Superior temporal gyrus (tissue), 1 donor: Measurements from ENCODE around the gene DIRAS1.

Experiments used
- DNase-seq: peaks from one replicate; pipeline ENCODE4 v3.0.0-alpha.2; 2016; ENCODE audit errors: extremely low spot score

DIRAS1 gene

DNA sequence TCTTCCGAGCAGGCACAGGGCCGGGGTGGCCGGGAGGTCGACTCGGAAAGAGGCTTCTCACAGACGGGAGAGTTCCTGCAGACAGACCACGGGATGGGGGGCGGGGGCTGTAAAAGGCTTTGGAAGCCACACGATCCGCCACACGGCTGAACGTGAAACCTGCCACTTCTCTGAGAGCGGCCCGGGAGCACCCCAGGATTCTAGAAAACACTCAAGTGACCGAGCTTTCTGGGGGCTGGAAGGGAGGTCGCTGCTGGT, 34.2 kb upstream of the DIRAS1 start:
- no peak for DNase-seq

DNA sequence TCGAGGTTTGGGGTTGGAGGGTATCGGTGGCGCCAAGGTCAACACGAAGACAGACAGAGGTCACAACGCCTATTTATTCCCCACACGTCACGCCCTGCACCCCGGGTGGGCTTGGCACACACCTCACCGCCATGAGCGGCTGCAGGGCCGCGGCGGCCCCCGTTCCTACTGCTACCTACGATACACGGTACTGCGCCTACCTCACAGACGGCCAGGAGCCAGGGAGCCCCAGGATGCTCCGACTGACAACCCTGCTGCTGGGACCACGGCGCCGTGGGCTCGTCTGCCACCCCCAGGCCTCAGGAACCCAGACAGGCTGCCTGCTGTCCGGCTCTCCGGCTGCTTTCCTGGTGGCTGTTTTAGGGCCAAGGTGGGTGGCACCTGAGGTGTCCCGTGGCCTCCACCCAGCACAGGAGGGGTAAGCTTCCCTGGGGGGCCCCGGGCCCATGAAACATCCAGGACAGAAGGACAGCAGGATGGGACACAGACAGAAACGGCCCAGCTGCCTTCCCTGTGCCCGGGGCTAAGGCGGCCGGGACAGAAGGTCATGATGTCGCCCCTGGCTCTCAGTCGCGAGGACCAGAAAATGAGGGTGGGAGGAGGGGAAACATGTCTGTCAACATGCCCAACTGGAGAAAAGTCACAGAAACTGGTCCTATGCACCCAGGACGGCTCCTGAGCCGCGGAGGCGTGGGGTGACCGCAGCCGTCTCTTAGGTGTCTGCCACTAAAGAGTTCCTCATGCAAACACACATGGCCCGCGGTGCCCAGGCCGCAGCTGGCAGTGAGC, 33.7 kb upstream of the DIRAS1 start:
- DNase-seq = no peak

DNA sequence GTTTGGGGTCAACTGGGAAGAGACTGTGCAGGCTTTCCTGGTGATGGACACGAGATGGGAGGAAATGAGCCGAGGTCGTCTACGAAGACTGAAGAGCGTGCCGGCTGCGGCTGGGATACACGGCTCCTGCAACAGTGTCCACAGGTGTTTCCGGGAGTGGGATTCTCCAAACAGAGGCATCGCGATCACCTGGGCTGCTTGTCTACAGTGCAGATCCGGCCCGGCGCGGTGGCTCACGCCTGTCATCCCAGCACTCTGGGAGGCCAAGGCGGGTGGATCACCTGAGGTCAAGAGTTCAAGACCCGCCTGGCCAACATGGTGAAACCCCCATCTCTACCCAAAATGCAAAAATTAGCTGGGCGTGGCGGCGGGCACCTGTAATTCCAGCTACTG, 30.3 kb upstream of the DIRAS1 start:
- no peak for DNase-seq

DNA sequence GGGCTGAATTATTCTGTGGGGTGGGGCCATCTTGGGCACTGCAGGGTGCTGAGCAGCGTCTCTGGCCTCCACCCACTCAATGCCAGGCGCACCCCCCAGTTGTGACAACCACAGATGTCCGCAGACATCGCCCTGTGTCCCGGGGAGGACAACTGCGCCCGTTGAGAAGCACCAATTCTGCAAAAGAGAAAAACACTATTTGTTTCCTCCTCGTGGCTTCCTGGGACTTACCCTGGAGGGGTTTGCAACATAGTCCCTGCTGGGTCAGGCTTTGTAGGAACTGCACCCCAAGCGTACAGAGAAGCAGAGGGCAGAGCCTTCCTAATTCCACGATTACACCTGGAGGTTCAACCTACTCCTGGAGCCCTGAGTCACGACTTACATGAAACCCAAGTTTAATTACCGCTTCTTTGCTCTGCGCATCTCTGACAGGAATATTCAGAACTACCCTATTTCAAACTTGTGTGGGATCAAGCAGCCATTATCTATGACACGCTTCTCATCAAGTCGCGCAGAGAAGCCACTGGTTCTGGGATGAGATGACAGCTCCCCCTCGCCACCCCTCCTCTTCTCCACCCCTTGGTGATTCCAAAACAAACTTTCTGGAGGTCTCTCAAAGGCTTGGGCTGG, 29.8 kb upstream of the DIRAS1 start:
- DNase-seq = no peak

GRCh38 chr19:2747349-2747748, 26.2 kb upstream of the DIRAS1 start:
- no peak for DNase-seq

DNA sequence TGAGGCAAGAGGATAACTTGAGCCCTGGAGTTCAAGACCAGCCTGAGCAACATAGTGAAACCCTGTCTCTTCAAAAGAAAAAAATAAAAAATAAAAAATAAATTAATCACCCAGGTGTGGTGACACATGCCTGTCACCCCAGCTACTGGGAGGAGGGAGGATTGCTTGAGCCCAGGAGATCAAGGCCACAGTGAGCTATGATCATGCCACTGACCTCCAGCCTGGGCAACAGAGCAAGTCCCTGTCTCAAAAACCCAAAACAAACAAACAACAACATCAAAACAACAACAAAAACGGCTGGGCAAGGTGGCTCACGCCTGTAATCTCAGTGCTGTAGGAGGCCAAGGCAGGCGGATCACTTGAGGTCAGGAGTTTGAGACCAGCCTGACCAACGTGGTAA, 22.9 kb upstream of the DIRAS1 start:
- no peak for DNase-seq

DNA sequence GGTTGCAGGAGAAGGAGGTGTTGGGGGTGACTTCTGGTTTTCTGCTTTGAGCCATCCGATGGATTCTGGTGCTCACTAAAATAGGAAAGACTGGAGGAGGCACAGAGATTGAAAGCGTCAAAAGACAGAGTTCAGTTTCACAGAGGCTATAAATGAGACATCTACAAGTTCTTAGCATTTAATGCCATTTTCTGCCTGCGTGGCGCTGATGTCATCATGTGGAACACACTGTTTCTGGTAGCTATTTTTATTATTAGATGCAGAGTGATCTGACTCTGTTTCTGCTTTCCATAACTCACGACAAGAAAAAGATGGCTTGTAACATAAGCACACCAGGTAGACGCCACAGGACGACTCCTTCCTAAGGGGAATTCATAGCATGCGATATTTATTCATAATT, 21.9 kb upstream of the DIRAS1 start:
- peak; percentile 68 for DNase-seq

GRCh38 chr19:2740314-2740656, 19.1 kb upstream of the DIRAS1 start:
- DNase-seq = no peak

DNA sequence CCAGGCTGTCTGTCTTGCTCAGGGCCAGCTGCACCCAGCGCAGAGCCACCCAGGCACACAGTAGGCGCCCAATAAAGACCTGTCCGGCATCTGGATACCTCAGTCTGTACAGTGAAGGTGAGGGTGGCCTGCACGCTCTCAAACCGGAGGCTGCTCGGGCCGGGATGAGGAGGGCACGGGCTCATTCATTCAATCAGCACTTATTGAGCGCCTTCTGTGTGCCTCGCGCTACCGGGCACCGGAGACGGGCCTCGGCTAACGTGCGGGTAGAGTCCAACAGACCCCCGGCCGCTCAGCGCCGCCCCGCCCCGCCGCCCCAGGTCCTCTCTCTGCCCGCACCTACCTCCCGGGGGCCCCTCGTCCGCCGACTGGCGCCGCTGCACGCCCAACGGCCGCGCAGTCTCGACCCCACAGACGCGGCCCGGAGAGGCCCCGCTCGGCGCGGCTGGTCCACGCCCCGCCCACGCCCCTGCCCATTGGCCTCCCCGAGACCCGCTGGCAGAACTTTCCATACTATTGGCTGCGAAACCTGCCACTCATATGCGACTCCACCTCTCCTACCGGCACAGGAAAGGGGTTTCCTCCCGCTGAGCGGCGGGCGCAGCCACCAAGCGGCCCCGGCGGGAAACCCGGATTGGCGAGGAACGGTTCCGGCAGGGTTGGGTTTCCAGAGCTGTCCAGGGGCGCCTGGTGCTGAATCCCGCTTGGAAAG, 18.6 kb upstream of the DIRAS1 start, which contains the start of gene SLC39A3:
TSS of gene SLC39A3 (minus strand) at position 416 of the 712 bp plus-strand sequence. CDS start 2,760 bp downstream, outside the sequence.
- peak; percentile 98 for DNase-seq

GRCh38 chr19:2736550-2737190, 15.5 kb upstream of the DIRAS1 start:
- no peak for DNase-seq

DNA sequence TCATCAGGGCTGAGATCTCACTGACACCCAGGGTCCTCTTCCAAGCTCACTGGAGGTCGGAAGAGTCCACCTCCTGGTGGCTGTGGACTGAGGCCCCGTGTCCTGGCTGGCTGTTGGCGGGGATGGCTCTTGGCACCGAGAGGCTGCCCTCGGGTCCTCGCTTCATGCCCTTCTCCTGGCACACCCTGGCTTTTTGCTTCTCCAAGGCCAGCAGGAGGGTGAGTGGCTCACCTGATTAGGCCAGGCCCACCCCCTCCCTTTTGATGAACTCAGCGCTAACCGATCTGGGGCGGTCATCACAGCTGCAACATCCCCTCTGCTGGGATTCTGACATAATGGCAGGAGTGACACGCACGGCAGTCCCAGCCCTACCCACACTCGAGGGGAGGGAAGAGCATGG, 14.2 kb upstream of the DIRAS1 start:
- no peak for DNase-seq

DNA sequence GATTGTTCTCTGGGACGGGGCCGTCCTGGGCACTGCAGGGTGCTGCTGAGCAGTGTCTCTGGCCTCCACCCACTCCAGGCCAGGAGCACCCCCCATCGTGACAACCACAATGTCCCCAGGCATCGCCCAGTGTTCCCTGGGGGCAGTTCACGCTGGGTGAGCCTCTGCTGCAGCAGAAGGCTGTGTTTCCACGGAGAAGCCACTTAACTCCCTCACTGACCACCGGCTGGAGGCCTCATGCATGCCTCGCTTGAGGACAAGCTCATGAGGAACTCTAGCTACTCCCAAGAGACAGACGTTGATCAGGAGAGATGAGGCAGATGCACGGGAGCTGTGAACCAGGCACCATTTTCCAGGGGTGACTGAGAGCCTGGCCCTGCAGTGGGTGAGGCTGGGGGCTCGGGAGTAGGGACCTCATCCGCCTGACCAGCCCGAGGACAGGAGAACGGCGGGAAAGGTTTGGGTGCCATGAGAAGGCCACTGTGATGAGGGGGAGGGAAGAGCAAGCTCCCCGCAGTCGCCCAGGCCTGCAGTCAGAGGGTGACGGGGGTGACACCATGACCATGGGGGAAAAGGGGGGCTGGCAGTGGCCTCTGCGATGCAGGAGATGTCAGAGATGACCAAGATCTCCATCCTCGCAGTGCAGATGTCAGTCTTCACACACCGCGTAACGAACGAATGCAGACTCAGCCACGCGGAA, 13.6 kb upstream of the DIRAS1 start:
- no peak for DNase-seq

- DNase-seq = no peak
Observed at GRCh38 chr19:2733930-2734588, 12.9 kb upstream of the DIRAS1 start.

- no peak for DNase-seq
Observed at GRCh38 chr19:2732883-2733282, 11.7 kb upstream of the DIRAS1 start.

- DNase-seq = no peak
Observed at GRCh38 chr19:2732157-2732725, 11.1 kb upstream of the DIRAS1 start.

- DNase-seq = no peak
Observed at GRCh38 chr19:2731181-2731995, 10.2 kb upstream of the DIRAS1 start.

- no peak for DNase-seq
Observed at GRCh38 chr19:2729943-2730818, 9.0 kb upstream of the DIRAS1 start.

- DNase-seq = no peak
Observed at GRCh38 chr19:2728783-2729387, 7.7 kb upstream of the DIRAS1 start.

DNA sequence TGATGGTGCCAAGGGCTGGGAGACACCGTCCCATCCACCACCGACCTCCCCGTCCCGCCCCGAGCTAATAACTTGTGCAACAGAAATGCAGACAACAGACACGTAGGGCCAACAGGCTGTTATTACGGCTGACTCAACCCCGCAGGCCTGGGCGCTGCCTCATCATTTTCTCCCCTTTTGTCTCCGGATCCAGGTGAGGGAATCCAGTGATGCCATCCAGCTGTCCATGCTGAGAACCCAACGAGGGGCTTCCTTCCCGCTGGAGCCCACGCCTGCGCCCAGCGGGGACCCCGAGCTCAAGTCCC, 6.4 kb upstream of the DIRAS1 start:
- DNase-seq = no peak
